Sciatic nerve (tissue), 2 donors: ENCODE measurements around the gene FAM131C. TPM values are rescaled to one million over a fixed set of nuclear protein-coding genes. Genes with fewer than 3 reads are reported as not detected.
A peak's percentile ranks its signal among the peaks of the same experiment; 100 is the strongest.
"Not testable (repeated sequence)": the region's sequence is repeated elsewhere in the genome, so short reads cannot be mapped to it uniquely, and the experiment has no call there.

Experiments used
- ATAC-seq: fragments of 200-7000 bp; cut with Tn5 transposase; one replicate; pipeline ENCODE4 v1.9.1; 2020; ENCODE audit warnings: mild to moderate bottlenecking, moderate library complexity
- DNase-seq: peaks from one replicate; pipeline ENCODE4 v3.0.0-alpha.2; 2020; ENCODE audit warnings: low spot score
- intact Hi-C: fragments of 100-400 bp; cut with DNase I; formaldehyde crosslinking; loops from one replicate; pipeline ENCODE4 v1.14.2; 2022
- total RNA-seq: library from RNA; stranded (reverse); fragmentation: NEBNext Ultra II Directional; extraction: Animal tissue kit (Norgen Biotek cat#: 25700); gene quantifications from one replicate; pipeline ENCODE4 v1.2.1, GENCODE V29; 2021
- donor health status: DM: no; HTN: no; CAD: no.
- donor health status: DM: no; HTN: no; CAD: no.

The FAM131C gene
- total RNA-seq, 1 donor from 2014 or later = not detected

GRCh38 chr1:16026723-16027484 lies 46.5 kb downstream of the FAM131C start:
- intact Hi-C loops = no loop called here
- peak; percentile 12 for ATAC-seq
- no peak for DNase-seq

GRCh38 chr1:16026302-16026701 lies 47.1 kb downstream of the FAM131C start:
- ATAC-seq, DNase-seq, intact Hi-C loops: not testable (repeated sequence)

- intact Hi-C loops = no loop called here
- DNase-seq = no peak
- ATAC-seq = no peak
Measured at GRCh38 chr1:16023050-16023653, 50.3 kb downstream of the FAM131C start.

- ATAC-seq = no peak
- intact Hi-C loops = no loop called here
- no peak for DNase-seq
Measured at GRCh38 chr1:16022393-16022792, 51.1 kb downstream of the FAM131C start.

GRCh38 chr1:16021681-16022080 lies 51.8 kb downstream of the FAM131C start, which contains the start of gene CLCNKA:
Gene CLCNKA (plus strand): TSS chr1:16022036. CDS start chr1:16022620, 584 bp downstream.
- ATAC-seq (no peak), DNase-seq (no peak)
- intact Hi-C loops = no loop called here

GRCh38 chr1:16020878-16021277 lies 52.6 kb downstream of the FAM131C start:
- ATAC-seq, DNase-seq, intact Hi-C loops: not testable (repeated sequence)

GRCh38 chr1:16020325-16020724 lies 53.1 kb downstream of the FAM131C start:
- intact Hi-C loops = no loop called here
- DNase-seq (no peak), ATAC-seq (no peak)

- ATAC-seq = no peak
- DNase-seq = no peak
- intact Hi-C loops = no loop called here
Measured at GRCh38 chr1:16019644-16020277, 53.7 kb downstream of the FAM131C start.

GRCh38 chr1:16018749-16019643 lies 54.5 kb downstream of the FAM131C start:
- DNase-seq (no peak), ATAC-seq (no peak)
- intact Hi-C loops = no loop called here

GRCh38 chr1:16018308-16018707 lies 55.1 kb downstream of the FAM131C start:
- DNase-seq = no peak
- ATAC-seq = peak; percentile 9
- intact Hi-C loops = no loop called here

- intact Hi-C loops = no loop called here
- DNase-seq = peak; percentile 84
- peak; percentile 84 for ATAC-seq
Measured at GRCh38 chr1:16017461-16018303, 55.8 kb downstream of the FAM131C start, which contains the start of gene HSPB7. Gene HSPB7 (minus strand): TSS chr1:16018043. CDS start chr1:16017963, 80 bp downstream.

GRCh38 chr1:16017076-16017460 lies 56.4 kb downstream of the FAM131C start:
- intact Hi-C loops = no loop called here
- ATAC-seq = peak; percentile 0
- no peak for DNase-seq

GRCh38 chr1:16015960-16016901 lies 57.2 kb downstream of the FAM131C start:
- DNase-seq (no peak), ATAC-seq (no peak)
- intact Hi-C loops = no loop called here

GRCh38 chr1:16015491-16015890 lies 58.0 kb downstream of the FAM131C start:
- no peak for DNase-seq

GRCh38 chr1:16014509-16015482 lies 58.7 kb downstream of the FAM131C start:
- intact Hi-C loops = no loop called here
- peak; percentile 82 for DNase-seq
- ATAC-seq = peak; percentile 33

More at GRCh38 chr1:16015491-16015890, 58.0 kb downstream of the FAM131C start:
- ATAC-seq = no peak
- intact Hi-C loops = no loop called here

GRCh38 chr1:16013908-16014258 lies 59.6 kb downstream of the FAM131C start:
- ATAC-seq (no peak), DNase-seq (no peak)
- intact Hi-C loops = no loop called here
